Measurements from ENCODE around the gene PSMB10.

Gene PSMB10

GRCh38 chr16:67963662-67964321 is 27.1 kb upstream of the PSMB10 start:
- no peak for DNase-seq

- no peak for DNase-seq
These were observed 26.6 kb upstream of the PSMB10 start for GRCh38 chr16:67963292-67963661.

- DNase-seq, result no peak
These were observed 25.5 kb upstream of the PSMB10 start for GRCh38 chr16:67962135-67962534.

GRCh38 chr16:67961551-67961957 is 24.9 kb upstream of the PSMB10 start:
- DNase-seq, result no peak

GRCh38 chr16:67959536-67960329 is 23.1 kb upstream of the PSMB10 start:
- no peak for DNase-seq

- no peak for DNase-seq
These were observed 21.0 kb upstream of the PSMB10 start for GRCh38 chr16:67957622-67958021.

- DNase-seq, result no peak
These were observed 18.0 kb upstream of the PSMB10 start for GRCh38 chr16:67954421-67955196.

GRCh38 chr16:67953641-67954375 is 17.2 kb upstream of the PSMB10 start:
- DNase-seq, result no peak

GRCh38 chr16:67951485-67951884 is 14.8 kb upstream of the PSMB10 start:
- DNase-seq, result no peak

- no peak for DNase-seq
These were observed 13.7 kb upstream of the PSMB10 start for GRCh38 chr16:67950335-67950843.

- DNase-seq, result no peak
These were observed 13.0 kb upstream of the PSMB10 start for GRCh38 chr16:67949645-67950044.

GRCh38 chr16:67948015-67948414 is 11.4 kb upstream of the PSMB10 start:
- no peak for DNase-seq

GRCh38 chr16:67946966-67947558 is 10.4 kb upstream of the PSMB10 start:
- DNase-seq, result no peak

GRCh38 chr16:67946128-67946569 is 9.5 kb upstream of the PSMB10 start:
- no peak for DNase-seq

- no peak for DNase-seq
These were observed 8.8 kb upstream of the PSMB10 start for GRCh38 chr16:67945392-67945933.

- no peak for DNase-seq
These were observed 8.2 kb upstream of the PSMB10 start for GRCh38 chr16:67944690-67945391.

- no peak for DNase-seq
These were observed 7.2 kb upstream of the PSMB10 start, which contains the start of gene LCAT for GRCh38 chr16:67943619-67944504. TSS of gene LCAT (minus strand) at chr16:67944120. CDS start at chr16:67944101, 19 bp downstream.

GRCh38 chr16:67943256-67943618 is 6.6 kb upstream of the PSMB10 start:
- DNase-seq, result no peak

GRCh38 chr16:67942510-67943255 is 6.0 kb upstream of the PSMB10 start:
- no peak for DNase-seq

- DNase-seq, result no peak
These were observed 5.5 kb upstream of the PSMB10 start for GRCh38 chr16:67942200-67942509.

Measured in activated CD4-positive, alpha-beta T cell treated with anti-CD3 and anti-CD28 coated beads, Interleukin-2, amount 50 U/mL, for 4 hours (primary cell).